H1 (cell line): ENCODE data around the gene SLC25A12.

Experiments used
- BCL11A ChIP-seq, 2 experiments: IDR thresholded peaks; one replicate each; pipeline ENCODE4 v1.6.1; 2011; ENCODE audit warnings: low read depth in 2 of 2, low read length in 2 of 2, mild to moderate bottlenecking in 2 of 2
- EZH2 ChIP-seq: fragments of 200-600 bp; sonication (generic); IDR thresholded peaks from 2 replicates; pipeline ENCODE4 v1.7.1; 2012; ENCODE audit warnings: low read depth, mild to moderate bottlenecking, moderate library complexity, low read length, inconsistent platforms; ENCODE audit not compliant: severe bottlenecking
- MAFK ChIP-seq: IDR thresholded peaks from 2 replicates; pipeline ENCODE4 v1.6.1; 2012; ENCODE audit warnings: low read depth, mild to moderate bottlenecking, improper control_type of control experiment, low read length
- NRF1 ChIP-seq: IDR thresholded peaks from 2 replicates; pipeline ENCODE4 v1.6.1; 2011; ENCODE audit warnings: mild to moderate bottlenecking, low read depth, low read length, improper control_type of control experiment
- POLR2A ChIP-seq, 2 experiments: IDR thresholded peaks; 1 replicate in 1 of 2; 2 replicates in 1 of 2; pipeline ENCODE4 v1.6.1; 2011; ENCODE audit warnings: low read depth in 2 of 2, low read length in 2 of 2, mild to moderate bottlenecking in 2 of 2; ENCODE audit errors: control extremely low read depth in 1 of 2
- RFX5 ChIP-seq: IDR thresholded peaks from 2 replicates; pipeline ENCODE4 v1.6.1; 2011; ENCODE audit warnings: low read depth, low read length, improper control_type of control experiment, borderline replicate concordance
- SIRT6 ChIP-seq: IDR thresholded peaks from one replicate; pipeline ENCODE4 v1.7.1; 2012; ENCODE audit warnings: low read length, inconsistent platforms
- SP1 ChIP-seq: IDR thresholded peaks from 2 replicates; pipeline ENCODE4 v1.6.1; 2011; ENCODE audit warnings: low read depth, low read length
- SP4 ChIP-seq: IDR thresholded peaks from 2 replicates; pipeline ENCODE4 v1.6.1; 2012; ENCODE audit warnings: low read length, inconsistent platforms
- TAF1 ChIP-seq: IDR thresholded peaks from 2 replicates; pipeline ENCODE4 v1.6.1; 2011; ENCODE audit warnings: mild to moderate bottlenecking, low read depth, low read length
- YY1 ChIP-seq: IDR thresholded peaks from 2 replicates; pipeline ENCODE4 v1.6.1; 2011; ENCODE audit warnings: low read depth, mild to moderate bottlenecking, low read length
- TF ChIP-seq, protein P1 (sequence below), 3 experiments: IDR thresholded peaks; 1 replicate in 2 of 3; 2 replicates in 1 of 3; pipeline versions ENCODE4 v1.5.1 to v1.6.1; 2011; ENCODE audit warnings: low read length in 3 of 3, mild to moderate bottlenecking in 3 of 3, inconsistent platforms in 2 of 3, low read depth in 1 of 3, moderate library complexity in 1 of 3; ENCODE audit not compliant: insufficient read depth in 1 of 3; ENCODE audit errors: control extremely low read depth in 1 of 3
- TF ChIP-seq, protein P2 (sequence below): fragments of 300-600 bp; sonication (generic); IDR thresholded peaks from 2 replicates; pipeline ENCODE4 v1.7.1; 2012; ENCODE audit warnings: low read length, moderate library complexity, mild to moderate bottlenecking, inconsistent platforms; ENCODE audit not compliant: insufficient replicate concordance
- TF ChIP-seq, protein P3 (sequence below): IDR thresholded peaks from 2 replicates; pipeline ENCODE4 v1.6.1; 2012; ENCODE audit warnings: inconsistent platforms

DNA sequence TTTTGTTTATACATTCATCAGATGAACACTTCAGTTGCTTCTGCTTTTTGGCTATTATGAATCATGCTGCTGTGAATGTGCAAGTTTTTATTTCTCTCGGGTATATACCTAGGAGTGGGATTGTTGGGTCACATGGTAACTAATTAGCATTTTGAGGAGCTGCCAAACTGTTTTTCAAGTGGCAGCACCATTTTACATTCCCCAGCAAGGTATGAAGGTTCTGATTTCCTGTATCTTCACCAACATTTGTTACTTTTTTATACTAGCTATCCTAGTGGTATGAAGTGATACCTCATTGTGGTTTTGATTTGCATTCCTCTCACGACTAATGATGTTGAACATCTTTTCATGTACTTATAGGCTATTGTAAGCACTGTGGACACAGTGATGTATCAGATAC, 152.9 kb downstream of the SLC25A12 start:
- TF ChIP-seq SP1 (no peak), YY1 (no peak), SP4 (no peak), NRF1 (no peak), BCL11A (IDR thresholded peaks at IDR 0.05; ENCODE audit: low read depth in 2 of 2, low read length in 2 of 2) (no peak), POLR2A (IDR thresholded peaks at IDR 0.05; ENCODE audit: control extremely low read depth in 1 of 2, low read depth in 2 of 2, low read length in 2 of 2) (no peak), RFX5 (no peak), MAFK (no peak), EZH2 (no peak), SIRT6 (no peak), TAF1 (no peak)
- TF ChIP-seq, protein P1, sequence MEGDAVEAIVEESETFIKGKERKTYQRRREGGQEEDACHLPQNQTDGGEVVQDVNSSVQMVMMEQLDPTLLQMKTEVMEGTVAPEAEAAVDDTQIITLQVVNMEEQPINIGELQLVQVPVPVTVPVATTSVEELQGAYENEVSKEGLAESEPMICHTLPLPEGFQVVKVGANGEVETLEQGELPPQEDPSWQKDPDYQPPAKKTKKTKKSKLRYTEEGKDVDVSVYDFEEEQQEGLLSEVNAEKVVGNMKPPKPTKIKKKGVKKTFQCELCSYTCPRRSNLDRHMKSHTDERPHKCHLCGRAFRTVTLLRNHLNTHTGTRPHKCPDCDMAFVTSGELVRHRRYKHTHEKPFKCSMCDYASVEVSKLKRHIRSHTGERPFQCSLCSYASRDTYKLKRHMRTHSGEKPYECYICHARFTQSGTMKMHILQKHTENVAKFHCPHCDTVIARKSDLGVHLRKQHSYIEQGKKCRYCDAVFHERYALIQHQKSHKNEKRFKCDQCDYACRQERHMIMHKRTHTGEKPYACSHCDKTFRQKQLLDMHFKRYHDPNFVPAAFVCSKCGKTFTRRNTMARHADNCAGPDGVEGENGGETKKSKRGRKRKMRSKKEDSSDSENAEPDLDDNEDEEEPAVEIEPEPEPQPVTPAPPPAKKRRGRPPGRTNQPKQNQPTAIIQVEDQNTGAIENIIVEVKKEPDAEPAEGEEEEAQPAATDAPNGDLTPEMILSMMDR (IDR thresholded peaks at IDR 0.05; ENCODE audit: control extremely low read depth in 1 of 3, insufficient read depth in 1 of 3, low read depth in 1 of 3, low read length in 3 of 3): no peak
- TF ChIP-seq, protein P2, sequence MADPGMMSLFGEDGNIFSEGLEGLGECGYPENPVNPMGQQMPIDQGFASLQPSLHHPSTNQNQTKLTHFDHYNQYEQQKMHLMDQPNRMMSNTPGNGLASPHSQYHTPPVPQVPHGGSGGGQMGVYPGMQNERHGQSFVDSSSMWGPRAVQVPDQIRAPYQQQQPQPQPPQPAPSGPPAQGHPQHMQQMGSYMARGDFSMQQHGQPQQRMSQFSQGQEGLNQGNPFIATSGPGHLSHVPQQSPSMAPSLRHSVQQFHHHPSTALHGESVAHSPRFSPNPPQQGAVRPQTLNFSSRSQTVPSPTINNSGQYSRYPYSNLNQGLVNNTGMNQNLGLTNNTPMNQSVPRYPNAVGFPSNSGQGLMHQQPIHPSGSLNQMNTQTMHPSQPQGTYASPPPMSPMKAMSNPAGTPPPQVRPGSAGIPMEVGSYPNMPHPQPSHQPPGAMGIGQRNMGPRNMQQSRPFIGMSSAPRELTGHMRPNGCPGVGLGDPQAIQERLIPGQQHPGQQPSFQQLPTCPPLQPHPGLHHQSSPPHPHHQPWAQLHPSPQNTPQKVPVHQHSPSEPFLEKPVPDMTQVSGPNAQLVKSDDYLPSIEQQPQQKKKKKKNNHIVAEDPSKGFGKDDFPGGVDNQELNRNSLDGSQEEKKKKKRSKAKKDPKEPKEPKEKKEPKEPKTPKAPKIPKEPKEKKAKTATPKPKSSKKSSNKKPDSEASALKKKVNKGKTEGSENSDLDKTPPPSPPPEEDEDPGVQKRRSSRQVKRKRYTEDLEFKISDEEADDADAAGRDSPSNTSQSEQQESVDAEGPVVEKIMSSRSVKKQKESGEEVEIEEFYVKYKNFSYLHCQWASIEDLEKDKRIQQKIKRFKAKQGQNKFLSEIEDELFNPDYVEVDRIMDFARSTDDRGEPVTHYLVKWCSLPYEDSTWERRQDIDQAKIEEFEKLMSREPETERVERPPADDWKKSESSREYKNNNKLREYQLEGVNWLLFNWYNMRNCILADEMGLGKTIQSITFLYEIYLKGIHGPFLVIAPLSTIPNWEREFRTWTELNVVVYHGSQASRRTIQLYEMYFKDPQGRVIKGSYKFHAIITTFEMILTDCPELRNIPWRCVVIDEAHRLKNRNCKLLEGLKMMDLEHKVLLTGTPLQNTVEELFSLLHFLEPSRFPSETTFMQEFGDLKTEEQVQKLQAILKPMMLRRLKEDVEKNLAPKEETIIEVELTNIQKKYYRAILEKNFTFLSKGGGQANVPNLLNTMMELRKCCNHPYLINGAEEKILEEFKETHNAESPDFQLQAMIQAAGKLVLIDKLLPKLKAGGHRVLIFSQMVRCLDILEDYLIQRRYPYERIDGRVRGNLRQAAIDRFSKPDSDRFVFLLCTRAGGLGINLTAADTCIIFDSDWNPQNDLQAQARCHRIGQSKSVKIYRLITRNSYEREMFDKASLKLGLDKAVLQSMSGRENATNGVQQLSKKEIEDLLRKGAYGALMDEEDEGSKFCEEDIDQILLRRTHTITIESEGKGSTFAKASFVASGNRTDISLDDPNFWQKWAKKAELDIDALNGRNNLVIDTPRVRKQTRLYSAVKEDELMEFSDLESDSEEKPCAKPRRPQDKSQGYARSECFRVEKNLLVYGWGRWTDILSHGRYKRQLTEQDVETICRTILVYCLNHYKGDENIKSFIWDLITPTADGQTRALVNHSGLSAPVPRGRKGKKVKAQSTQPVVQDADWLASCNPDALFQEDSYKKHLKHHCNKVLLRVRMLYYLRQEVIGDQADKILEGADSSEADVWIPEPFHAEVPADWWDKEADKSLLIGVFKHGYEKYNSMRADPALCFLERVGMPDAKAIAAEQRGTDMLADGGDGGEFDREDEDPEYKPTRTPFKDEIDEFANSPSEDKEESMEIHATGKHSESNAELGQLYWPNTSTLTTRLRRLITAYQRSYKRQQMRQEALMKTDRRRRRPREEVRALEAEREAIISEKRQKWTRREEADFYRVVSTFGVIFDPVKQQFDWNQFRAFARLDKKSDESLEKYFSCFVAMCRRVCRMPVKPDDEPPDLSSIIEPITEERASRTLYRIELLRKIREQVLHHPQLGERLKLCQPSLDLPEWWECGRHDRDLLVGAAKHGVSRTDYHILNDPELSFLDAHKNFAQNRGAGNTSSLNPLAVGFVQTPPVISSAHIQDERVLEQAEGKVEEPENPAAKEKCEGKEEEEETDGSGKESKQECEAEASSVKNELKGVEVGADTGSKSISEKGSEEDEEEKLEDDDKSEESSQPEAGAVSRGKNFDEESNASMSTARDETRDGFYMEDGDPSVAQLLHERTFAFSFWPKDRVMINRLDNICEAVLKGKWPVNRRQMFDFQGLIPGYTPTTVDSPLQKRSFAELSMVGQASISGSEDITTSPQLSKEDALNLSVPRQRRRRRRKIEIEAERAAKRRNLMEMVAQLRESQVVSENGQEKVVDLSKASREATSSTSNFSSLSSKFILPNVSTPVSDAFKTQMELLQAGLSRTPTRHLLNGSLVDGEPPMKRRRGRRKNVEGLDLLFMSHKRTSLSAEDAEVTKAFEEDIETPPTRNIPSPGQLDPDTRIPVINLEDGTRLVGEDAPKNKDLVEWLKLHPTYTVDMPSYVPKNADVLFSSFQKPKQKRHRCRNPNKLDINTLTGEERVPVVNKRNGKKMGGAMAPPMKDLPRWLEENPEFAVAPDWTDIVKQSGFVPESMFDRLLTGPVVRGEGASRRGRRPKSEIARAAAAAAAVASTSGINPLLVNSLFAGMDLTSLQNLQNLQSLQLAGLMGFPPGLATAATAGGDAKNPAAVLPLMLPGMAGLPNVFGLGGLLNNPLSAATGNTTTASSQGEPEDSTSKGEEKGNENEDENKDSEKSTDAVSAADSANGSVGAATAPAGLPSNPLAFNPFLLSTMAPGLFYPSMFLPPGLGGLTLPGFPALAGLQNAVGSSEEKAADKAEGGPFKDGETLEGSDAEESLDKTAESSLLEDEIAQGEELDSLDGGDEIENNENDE: no peak
- TF ChIP-seq, protein P3, sequence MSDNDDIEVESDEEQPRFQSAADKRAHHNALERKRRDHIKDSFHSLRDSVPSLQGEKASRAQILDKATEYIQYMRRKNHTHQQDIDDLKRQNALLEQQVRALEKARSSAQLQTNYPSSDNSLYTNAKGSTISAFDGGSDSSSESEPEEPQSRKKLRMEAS: no peak
